HepG2 (cell line): ENCODE data around the gene HBM. TPM values are rescaled to one million over a fixed set of nuclear protein-coding genes. Genes with fewer than 3 reads are reported as not detected.
A peak's percentile ranks its signal among the peaks of the same experiment; 100 is the strongest.
"Not testable (repeated sequence)": the region's sequence is repeated elsewhere in the genome, so short reads cannot be mapped to it uniquely, and the experiment has no call there.

Source experiments
- ATAC-seq: fragments of 200-7000 bp; cut with Tn5 transposase; 3 replicates; pipeline ENCODE4 v1.9.1; 2020; ENCODE audit warnings: mild to moderate bottlenecking, moderate library complexity
- BruUV-seq: library from RNA; stranded (reverse); fragments of 400-500 nt; replicated peaks from 2 replicates; lab custom pipeline; 2021; lab: Mats Ljungman, UMichigan
- CTCF ChIA-PET: fragments of 300-600 bp; formaldehyde crosslinking; extraction: SDS; loops from one replicate; lab custom pipeline; 2021; ENCODE audit warnings: low total read pairs, inconsistent platforms, low intra/inter-chr PET ratio; lab: Yijun Ruan, JAX
- POLR2A ChIA-PET: fragments of 350-600 bp; sonication (Branson Sonifier 250); formaldehyde crosslinking; loops from one replicate; lab custom pipeline; 2020; ENCODE audit warnings: antibody characterized with exemption, inconsistent platforms; lab: Yijun Ruan, JAX
- DNase-seq: peaks from one replicate; pipeline ENCODE4 v3.0.0-alpha.2; 2015; ENCODE audit warnings: low spot score
- FAIRE-seq: peaks from 3 replicates; lab custom pipeline; 2011; peaks lifted over from hg19 to GRCh38; lab: Jason Lieb, UNC
- H2AFZ ChIP-seq: one replicate; pipeline ENCODE4 v1.6.1; 2011; ENCODE audit warnings: low read length, inconsistent platforms
- H3K27ac ChIP-seq: fragments of 300-600 bp; 3 replicates; pipeline ENCODE4 v1.8.0; 2011; ENCODE audit warnings: mixed run types, mild to moderate bottlenecking, mixed read lengths, low read length, inconsistent platforms; ENCODE audit not compliant: insufficient read depth; ENCODE audit errors: extremely low read length
- H3K27me3 ChIP-seq, 2 experiments: fragments of 200-600 bp in 1 of 2; 2 replicates in 1 of 2; 3 replicates in 1 of 2; pipeline versions ENCODE4 v1.6.0 to v1.8.0; 2011; ENCODE audit warnings: low read length in 2 of 2, mild to moderate bottlenecking in 2 of 2, moderate library complexity in 2 of 2, inconsistent platforms in 1 of 2; ENCODE audit not compliant: insufficient read depth in 2 of 2, control insufficient read depth in 1 of 2
- H3K36me3 ChIP-seq, 2 experiments: fragments of 200-600 bp in 1 of 2; replicated peaks in 1 of 2; 2 replicates in 1 of 2; 3 replicates in 1 of 2; pipeline versions ENCODE4 v1.5.1 to v1.8.0; 2011; ENCODE audit warnings: low read length in 2 of 2, inconsistent platforms in 1 of 2; ENCODE audit not compliant: insufficient read depth in 2 of 2, control insufficient read depth in 1 of 2
- H3K4me1 ChIP-seq: 2 replicates; pipeline ENCODE4 v1.5.1; 2012; ENCODE audit warnings: low read length, inconsistent platforms; ENCODE audit not compliant: insufficient read depth
- H3K4me2 ChIP-seq: 2 replicates; pipeline ENCODE4 v1.6.0; 2011; ENCODE audit warnings: low read depth, low read length, inconsistent platforms
- H3K4me3 ChIP-seq, 3 experiments: fragments of 200-600 bp in 1 of 3; sonication (generic), shearing (Covaris generic) in 1 of 3; replicated peaks in 1 of 3; 2 replicates each; pipeline ENCODE4 v1.5.1; 2011 to 2016; ENCODE audit warnings: low read length in 3 of 3, inconsistent platforms in 2 of 3, low read depth in 2 of 3, mild to moderate bottlenecking in 2 of 3, control low read depth in 1 of 3, mixed read lengths in 1 of 3; ENCODE audit not compliant: insufficient read depth in 1 of 3
- H3K79me2 ChIP-seq: one replicate; pipeline ENCODE4 v1.6.1; 2011; ENCODE audit warnings: low read length, inconsistent platforms; ENCODE audit not compliant: insufficient read depth
- H3K9ac ChIP-seq: 2 replicates; pipeline ENCODE4 v1.6.0; 2011; ENCODE audit warnings: mild to moderate bottlenecking, low read depth, low read length, inconsistent platforms; ENCODE audit not compliant: insufficient read depth
- H3K9me3 ChIP-seq: 2 replicates; pipeline ENCODE4 v1.5.1; 2012; ENCODE audit warnings: mild to moderate bottlenecking, low read length
- H4K20me1 ChIP-seq: 2 replicates; pipeline ENCODE4 v1.6.0; 2011; ENCODE audit warnings: inconsistent platforms, mild to moderate bottlenecking, low read length, moderate library complexity; ENCODE audit not compliant: insufficient read depth
- HNRNPL ChIP-seq: fragments of 200-400 bp; formaldehyde crosslinking; IDR thresholded peaks from 2 replicates; pipeline ENCODE4 v1.6.1; 2017; ENCODE audit warnings: mild to moderate bottlenecking, low read depth, low read length
- NR2F6 ChIP-seq, 2 experiments: IDR thresholded peaks; 2 replicates each; pipeline ENCODE4 v1.6.1; 2016; ENCODE audit warnings: antibody characterized with exemption in 1 of 2, mild to moderate bottlenecking in 1 of 2
- PAWR ChIP-seq: sonication (generic); formaldehyde crosslinking; IDR thresholded peaks from 2 replicates; pipeline ENCODE4 v1.4.0; 2020; ENCODE audit warnings: missing genetic modification reagents, mild to moderate bottlenecking, borderline replicate concordance
- ZNF501 ChIP-seq: sonication (generic); formaldehyde crosslinking; IDR thresholded peaks from 2 replicates; pipeline ENCODE4 v1.5.1; 2020; ENCODE audit warnings: mild to moderate bottlenecking, moderate library complexity, missing genetic modification reagents
- WGBS: methylation state at CpG from one replicate; pipeline ENCODE4 v1.1.6; 2017; ENCODE audit warnings: low lambda C conversion rate; 5-methylcytosine and 5-hydroxymethylcytosine counted together
- in situ Hi-C: cut with HindIII; loops from 2 replicates; pipeline ENCODE4 v1.10.0; 2017; ENCODE audit warnings: low pct_unique_long_range_greater_than_20kb; ENCODE audit not compliant: extremely low pct_ligation_motif_present
- intact Hi-C: fragments of 100-400 bp; cut with micrococcal nuclease; formaldehyde crosslinking; loops from one replicate; pipeline ENCODE4 v1.10.0; 2022; ENCODE audit not compliant: unreplicated experiment
- polyA plus RNA-seq, 8 experiments: library from polyadenylated mRNA; depleted of rRNA in 3 of 8; stranded (reverse) in 7 of 8; unstranded in 1 of 8; fragments of >200 nt; fragmentation: Illumina TruSeq in 4 of 8; extraction: Trizol in 4 of 8; gene quantifications; 2 replicates each; pipeline versions ENCODE4 v1.2.1 to v1.2.3, GENCODE V29; 2011 to 2016; ENCODE audit warnings: low read depth in 4 of 8, missing spikeins in 1 of 8, mixed read lengths in 1 of 8; ENCODE audit not compliant: insufficient read depth in 1 of 8
- total RNA-seq, 5 experiments: library from RNA; depleted of rRNA; stranded (reverse); fragments of >200 nt; fragmentation: Illumina TruSeq; extraction: Trizol; gene quantifications; 2 replicates each; pipeline ENCODE4 v1.2.3, GENCODE V29; 2016; ENCODE audit warnings: low read depth in 1 of 5

HBM gene
- total and polyA plus RNA-seq, 2 of the 13 experiments (the other 11 are each of a cell fraction or from before 2014, with no cell fraction given), result not detected

- WGBS, result 11% methylated on average over 6 of the region's 6 CpGs
- DNase-seq, result no peak
- H2AFZ ChIP-seq, result no peak overlapping the region
Measured at GRCh38 chr16:159136-159849, 6.5 kb upstream of the HBM start.

GRCh38 chr16:160242-160641, 5.5 kb upstream of the HBM start:
- ATAC-seq, POLR2A ChIA-PET, BruUV-seq, H4K20me1 ChIP-seq, H3K79me2 ChIP-seq, FAIRE-seq, intact Hi-C loops, DNase-seq, CTCF ChIA-PET, in situ Hi-C loops, H3K4me3 ChIP-seq, H3K36me3 ChIP-seq, H3K27ac ChIP-seq, H2AFZ ChIP-seq, H3K9ac ChIP-seq, H3K9me3 ChIP-seq, H3K4me2 ChIP-seq: not testable (repeated sequence)
- WGBS, result 6% methylated on average over 12 of the region's 20 CpGs
- Histone ChIP-seq H3K4me1 (peaks cover 22% of the 10 kb centered on the region), H3K27me3 (peaks cover 3 to 47% of the 10 kb centered on the region in 2 experiments)
- TF ChIP-seq HNRNPL, result 0 out of 2 replicates have a peak, but pooled peaks have one; percentile 50

More at GRCh38 chr16:159136-159849, 6.5 kb upstream of the HBM start:
- no peak overlapping the region for H3K4me3 ChIP-seq
- H3K27me3 ChIP-seq, result peaks cover 2 to 49% of the 10 kb centered on the region in 2 experiments
- POLR2A ChIA-PET, result interaction anchor here (0.6 kb wide), 1 partner anchor 15 kb away, joined by 4 read pairs; no protein-coding TSS in a partner anchor
- no peak overlapping the region for H3K9ac ChIP-seq
- no peaks in the 10 kb centered on the region for H3K79me2 ChIP-seq
- TF ChIP-seq PAWR (CRISPR knock-in tag) (no peak), NR2F6 (IDR thresholded peaks at IDR 0.05) (no peak), NR2F6 (CRISPR knock-in tag; IDR thresholded peaks at IDR 0.05) (no peak), ZNF501 (no peak)
- ATAC-seq (no peak), FAIRE-seq (no peak)
- H3K36me3 ChIP-seq, result no peaks in the 10 kb centered on the region
- BruUV-seq, result no TSS peak
- intact Hi-C loops (no loop called here), in situ Hi-C loops (no loop called here)
- H3K4me1 ChIP-seq, result peaks cover 20% of the 10 kb centered on the region
- H3K9me3 ChIP-seq, result no peaks in the 10 kb centered on the region
- CTCF ChIA-PET, result no interaction called here
- no peaks in the 10 kb centered on the region for H4K20me1 ChIP-seq
- H3K27ac ChIP-seq, result no peak overlapping the region
- no peak overlapping the region for H3K4me2 ChIP-seq
